Measurements from ENCODE around the gene OR2V1. TPM values are rescaled to one million over a fixed set of nuclear protein-coding genes. Genes with fewer than 3 reads are reported as not detected.

OR2V1 gene
- total RNA-seq, 1 donor, result not detected

GRCh38 chr5:181087309-181087708 is 43.7 kb downstream of the OR2V1 start:
- DNase-seq (ENCODE audit: low read depth), result no peak
- no peak overlapping the region for H3K4me3 ChIP-seq (ENCODE audit: low read depth, low read length)
- no peak for TF ChIP-seq CTCF (IDR thresholded peaks at IDR 0.05; ENCODE audit: insufficient read depth, low read depth, low read length)

- H3K4me3 ChIP-seq (ENCODE audit: low read depth, low read length), result no peak overlapping the region
- no peak for TF ChIP-seq CTCF (IDR thresholded peaks at IDR 0.05; ENCODE audit: insufficient read depth, low read depth, low read length)
- DNase-seq (ENCODE audit: low read depth), result no peak
Observed at GRCh38 chr5:181086884-181087205, 44.1 kb downstream of the OR2V1 start.

DNA sequence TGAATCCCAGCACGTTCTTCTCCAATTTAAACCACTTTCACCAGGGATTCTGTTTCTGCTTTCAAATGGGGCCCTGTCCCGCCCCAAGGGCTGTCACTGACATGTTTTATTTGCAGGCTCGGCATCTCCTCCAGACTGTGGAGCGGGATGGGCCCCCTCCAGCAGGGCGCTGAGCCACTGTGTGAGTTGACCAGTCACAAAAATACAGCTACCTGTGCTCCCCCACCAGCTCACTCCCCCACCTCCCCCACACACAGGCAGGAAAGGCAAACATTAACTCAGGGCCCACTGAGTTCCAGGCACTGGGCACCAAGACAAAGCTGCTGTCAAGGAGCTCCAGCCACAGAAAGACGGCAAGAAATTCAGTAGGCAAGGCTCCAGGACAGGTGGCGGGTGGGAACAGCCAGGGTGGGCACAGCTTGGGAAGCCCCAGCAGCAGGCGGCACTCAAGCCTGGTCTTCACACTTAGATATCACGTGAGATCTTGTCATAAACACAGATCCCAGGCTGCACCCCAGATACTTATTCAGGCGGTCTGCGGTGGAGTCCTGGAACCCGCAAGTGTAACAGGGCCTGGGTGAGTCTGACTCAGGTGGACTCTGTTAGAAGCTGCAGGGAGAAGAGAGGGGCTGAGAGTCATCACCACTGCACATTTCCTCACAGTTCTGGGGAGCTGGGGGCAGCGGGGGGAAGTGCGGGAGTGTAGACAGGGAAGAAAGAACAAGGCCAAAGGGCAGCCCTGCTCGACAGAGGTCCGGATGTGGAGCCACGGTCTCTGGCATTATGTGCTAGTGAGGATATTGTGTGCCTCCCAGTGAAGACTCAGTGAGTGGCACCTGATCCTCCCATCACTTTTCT is 44.7 kb downstream of the OR2V1 start:
- no peak for TF ChIP-seq CTCF (IDR thresholded peaks at IDR 0.05; ENCODE audit: insufficient read depth, low read depth, low read length)
- H3K4me3 ChIP-seq (ENCODE audit: low read depth, low read length), result no peak overlapping the region
- DNase-seq (ENCODE audit: low read depth), result no peak

GRCh38 chr5:181084621-181085195 is 46.3 kb downstream of the OR2V1 start:
- no peak for TF ChIP-seq CTCF (IDR thresholded peaks at IDR 0.05; ENCODE audit: insufficient read depth, low read depth, low read length)
- H3K4me3 ChIP-seq (ENCODE audit: low read depth, low read length), result no peak overlapping the region
- DNase-seq (ENCODE audit: low read depth), result no peak

GRCh38 chr5:181081989-181082388 is 49.0 kb downstream of the OR2V1 start:
- TF ChIP-seq CTCF (IDR thresholded peaks at IDR 0.05; ENCODE audit: insufficient read depth, low read depth, low read length), result no peak
- no peak overlapping the region for H3K4me3 ChIP-seq (ENCODE audit: low read depth, low read length)
- no peak for DNase-seq (ENCODE audit: low read depth)

- no peak for TF ChIP-seq CTCF (IDR thresholded peaks at IDR 0.05; ENCODE audit: insufficient read depth, low read depth, low read length)
- DNase-seq (ENCODE audit: low read depth), result no peak
- H3K4me3 ChIP-seq (ENCODE audit: low read depth, low read length), result no peak overlapping the region
Observed at GRCh38 chr5:181076920-181077319, 54.0 kb downstream of the OR2V1 start.

Other genes starting within 250 kb of the OR2V1 start
- not detected in 2 replicates for gene BTNL8, start 232.0 kb downstream of the OR2V1 start, total RNA-seq
- not detected in 2 replicates for gene BTNL3, start 142.3 kb downstream of the OR2V1 start, total RNA-seq
- gene BTNL9, start 90.9 kb downstream of the OR2V1 start, total RNA-seq, result not detected in 2 replicates
- gene OR2V2, start 16.4 kb upstream of the OR2V1 start, total RNA-seq, result not detected in 2 replicates
- 2.2 and 2.3 TPM in 2 replicates for gene TRIM7, start 74.0 kb upstream of the OR2V1 start, total RNA-seq
- gene TRIM41, start 92.1 kb upstream of the OR2V1 start, total RNA-seq, result 9.9 and 12.2 TPM in 2 replicates
- 3,386 and 3,800 TPM in 2 replicates for gene RACK1, start 112.7 kb upstream of the OR2V1 start, total RNA-seq
- 5.2 and 7.8 TPM in 2 replicates for gene TRIM52, start 130.0 kb upstream of the OR2V1 start, total RNA-seq
- gene OR4F3, start 236.1 kb upstream of the OR2V1 start, total RNA-seq, result 0.32 TPM in 1 of 2 replicates, not detected in the other

All from fibroblast of villous mesenchyme (primary cell).